ENCODE results near the gene PLCB3.

GRCh38 chr11:64268893-64269539 is 17.7 kb downstream of the PLCB3 start:
- TF ChIP-seq, protein P1, sequence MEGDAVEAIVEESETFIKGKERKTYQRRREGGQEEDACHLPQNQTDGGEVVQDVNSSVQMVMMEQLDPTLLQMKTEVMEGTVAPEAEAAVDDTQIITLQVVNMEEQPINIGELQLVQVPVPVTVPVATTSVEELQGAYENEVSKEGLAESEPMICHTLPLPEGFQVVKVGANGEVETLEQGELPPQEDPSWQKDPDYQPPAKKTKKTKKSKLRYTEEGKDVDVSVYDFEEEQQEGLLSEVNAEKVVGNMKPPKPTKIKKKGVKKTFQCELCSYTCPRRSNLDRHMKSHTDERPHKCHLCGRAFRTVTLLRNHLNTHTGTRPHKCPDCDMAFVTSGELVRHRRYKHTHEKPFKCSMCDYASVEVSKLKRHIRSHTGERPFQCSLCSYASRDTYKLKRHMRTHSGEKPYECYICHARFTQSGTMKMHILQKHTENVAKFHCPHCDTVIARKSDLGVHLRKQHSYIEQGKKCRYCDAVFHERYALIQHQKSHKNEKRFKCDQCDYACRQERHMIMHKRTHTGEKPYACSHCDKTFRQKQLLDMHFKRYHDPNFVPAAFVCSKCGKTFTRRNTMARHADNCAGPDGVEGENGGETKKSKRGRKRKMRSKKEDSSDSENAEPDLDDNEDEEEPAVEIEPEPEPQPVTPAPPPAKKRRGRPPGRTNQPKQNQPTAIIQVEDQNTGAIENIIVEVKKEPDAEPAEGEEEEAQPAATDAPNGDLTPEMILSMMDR (IDR thresholded peaks at IDR 0.05; ENCODE audit: insufficient read depth, low read length, poor library complexity, severe bottlenecking), result no peak
- no peak for TF ChIP-seq EZH2phosphoT487 (conservative IDR thresholded peaks at IDR 0.05; ENCODE audit: low read length)
